HG02981 (cell line): Measurements from ENCODE around the gene YJEFN3.

Experiments used
- ATAC-seq: cut with Tn5 transposase; IDR thresholded peaks from one replicate; pipeline ENCODE4 v1.9.1; 2021; ENCODE audit warnings: mild to moderate bottlenecking, moderate library complexity; ENCODE audit not compliant: unreplicated experiment

The YJEFN3 gene

DNA sequence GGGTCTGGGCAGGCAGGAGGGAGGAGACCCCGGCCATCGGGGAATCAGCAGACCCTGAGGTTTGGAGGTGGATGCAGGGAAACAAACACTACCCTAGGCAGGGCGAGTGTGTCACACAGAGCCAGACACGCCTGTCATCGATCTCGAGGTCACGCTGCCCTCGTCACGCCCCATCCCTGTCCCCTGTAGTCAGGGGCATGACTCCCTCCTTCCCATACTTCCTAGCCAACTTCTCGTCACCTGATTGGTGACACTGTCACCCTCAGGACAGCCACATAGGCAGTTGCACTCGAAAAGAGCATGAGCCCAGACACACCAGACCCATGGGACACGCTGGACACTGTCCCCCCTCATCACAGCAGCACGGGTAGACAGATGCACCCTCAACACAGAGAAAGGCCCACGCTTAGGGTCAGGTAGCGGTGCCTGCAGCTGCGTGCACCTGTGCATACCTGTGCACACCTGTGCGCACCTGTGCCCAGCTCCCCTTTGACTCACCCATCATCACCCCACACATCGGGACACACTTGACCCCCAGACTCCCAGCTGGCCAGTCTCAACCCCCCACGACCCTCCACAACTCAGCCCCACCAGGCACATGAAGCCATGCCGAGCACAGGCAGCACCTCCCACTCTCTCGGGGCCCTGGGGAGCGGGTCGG, 21.2 kb downstream of the YJEFN3 start:
- ATAC-seq, result no peak

DNA sequence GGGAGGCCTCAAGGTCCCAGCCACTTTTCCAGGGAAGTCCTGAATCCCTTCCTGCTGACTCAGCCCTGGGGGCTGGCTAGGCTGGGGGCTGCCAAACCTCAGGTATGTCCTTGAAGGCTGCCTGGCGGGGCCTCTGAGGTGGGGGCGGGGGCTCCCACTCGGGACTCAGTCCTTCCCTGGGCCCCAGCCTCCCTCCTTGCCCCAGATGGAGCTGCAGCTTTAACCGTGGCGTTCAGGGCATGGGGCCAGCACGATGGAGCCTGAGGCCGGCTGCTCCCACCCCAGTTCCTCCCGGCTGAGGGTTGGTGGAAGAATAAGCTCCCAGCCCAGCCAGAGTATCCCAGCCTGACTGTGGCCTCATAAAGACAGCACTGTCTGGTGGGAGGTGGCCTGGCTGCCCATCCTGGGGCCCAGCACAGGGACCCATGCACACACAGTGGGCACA, 21.8 kb downstream of the YJEFN3 start:
- no peak for ATAC-seq

- ATAC-seq, result no peak
Measured at GRCh38 chr19:19550972-19551852, 22.5 kb downstream of the YJEFN3 start.

GRCh38 chr19:19551853-19552192, 23.1 kb downstream of the YJEFN3 start:
- ATAC-seq, result no peak

DNA sequence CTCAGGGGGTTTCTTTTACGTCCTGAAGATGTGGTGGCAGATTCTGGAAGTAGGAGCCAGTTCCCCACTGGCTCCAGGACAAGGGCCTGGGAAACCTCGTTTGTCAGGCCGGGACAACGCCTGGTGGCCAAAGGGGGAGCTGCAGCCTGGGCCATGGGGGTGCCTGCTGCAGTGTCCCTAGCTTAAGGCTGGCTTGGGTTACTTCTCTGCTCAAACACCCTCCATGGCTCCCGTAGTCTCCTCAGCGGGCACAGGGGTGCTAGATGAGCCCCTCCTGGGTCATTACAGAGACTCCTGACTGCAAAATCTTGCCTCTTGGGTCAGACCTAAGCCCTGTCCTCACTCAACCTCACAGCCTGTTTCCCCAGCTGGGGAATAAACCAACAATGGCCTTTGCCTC, 24.1 kb downstream of the YJEFN3 start:
- no peak for ATAC-seq

DNA sequence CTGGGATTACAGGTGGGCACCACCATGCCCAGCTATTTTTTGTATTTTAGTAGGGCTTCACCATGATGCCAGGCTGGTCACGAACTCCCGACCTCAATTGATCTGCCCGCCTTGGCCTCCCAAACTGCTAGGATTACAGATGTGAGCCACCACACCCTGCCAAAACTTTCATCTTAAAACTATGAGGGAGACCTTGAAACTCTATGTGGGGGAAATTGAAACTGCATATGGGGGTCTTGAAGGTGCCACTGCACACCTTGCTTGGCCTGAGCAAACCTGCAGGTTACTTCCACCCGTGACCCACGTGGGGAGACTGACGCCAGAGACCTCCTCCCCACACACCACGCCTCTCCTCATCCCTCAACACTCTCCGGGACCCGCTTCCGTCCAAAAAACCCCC, 25.0 kb downstream of the YJEFN3 start:
- ATAC-seq, result no peak

DNA sequence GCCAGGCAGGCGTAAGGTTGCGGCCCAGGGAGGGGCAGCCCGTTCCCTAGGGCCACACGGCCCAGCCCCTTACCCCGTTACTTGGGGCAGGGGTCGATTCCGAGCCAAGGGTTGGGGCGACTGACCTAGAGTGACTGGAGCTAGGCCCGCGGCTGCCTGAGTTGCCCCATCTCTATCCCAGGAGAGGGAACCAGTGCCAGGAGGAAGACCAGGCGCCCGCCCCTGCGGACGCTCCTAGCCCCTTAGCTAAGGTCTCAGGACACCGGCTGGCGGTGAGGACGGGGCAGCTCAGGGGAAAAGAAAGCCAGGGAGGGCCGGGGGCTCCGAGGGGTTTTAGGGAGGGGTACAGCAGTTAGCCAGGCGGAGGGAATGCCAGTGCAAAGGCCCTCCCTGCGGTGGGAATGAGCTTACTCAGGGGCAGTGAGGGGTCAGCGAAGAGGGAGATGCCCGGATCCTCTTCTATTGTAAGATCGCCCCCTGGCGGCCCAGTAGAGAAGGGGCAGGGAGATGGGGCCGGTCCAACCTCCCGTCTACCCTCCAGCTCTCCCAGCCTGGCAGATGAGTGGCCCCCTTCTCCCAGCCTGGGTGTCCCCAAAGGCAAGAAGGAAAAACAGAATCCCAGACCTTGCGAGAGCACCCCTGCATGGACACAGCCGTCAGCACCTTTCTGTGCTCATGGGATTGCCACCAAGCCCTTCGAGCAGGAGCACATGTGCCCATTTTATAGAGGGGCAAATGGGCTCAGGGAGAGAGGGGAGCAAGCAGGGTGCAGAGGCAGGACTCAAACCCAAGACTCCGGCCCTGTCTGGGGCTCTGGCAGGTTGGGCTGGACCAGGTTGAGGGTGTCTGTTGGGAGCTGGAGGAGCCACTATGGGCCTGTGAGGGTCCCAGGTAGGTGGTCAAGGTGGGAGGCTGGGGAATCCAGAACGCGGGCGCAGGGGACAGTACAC, 25.6 kb downstream of the YJEFN3 start:
- no peak for ATAC-seq

GRCh38 chr19:19558055-19558454, 29.3 kb downstream of the YJEFN3 start:
- no peak for ATAC-seq

- no peak for ATAC-seq
Measured at GRCh38 chr19:19558636-19559035, 29.9 kb downstream of the YJEFN3 start.

GRCh38 chr19:19559931-19560330, 31.2 kb downstream of the YJEFN3 start:
- no peak for ATAC-seq

- ATAC-seq, result no peak
Measured at GRCh38 chr19:19561946-19562664, 33.4 kb downstream of the YJEFN3 start.

GRCh38 chr19:19562665-19563347, 34.1 kb downstream of the YJEFN3 start:
- no peak for ATAC-seq

GRCh38 chr19:19563348-19563848, 34.7 kb downstream of the YJEFN3 start:
- ATAC-seq, result no peak

DNA sequence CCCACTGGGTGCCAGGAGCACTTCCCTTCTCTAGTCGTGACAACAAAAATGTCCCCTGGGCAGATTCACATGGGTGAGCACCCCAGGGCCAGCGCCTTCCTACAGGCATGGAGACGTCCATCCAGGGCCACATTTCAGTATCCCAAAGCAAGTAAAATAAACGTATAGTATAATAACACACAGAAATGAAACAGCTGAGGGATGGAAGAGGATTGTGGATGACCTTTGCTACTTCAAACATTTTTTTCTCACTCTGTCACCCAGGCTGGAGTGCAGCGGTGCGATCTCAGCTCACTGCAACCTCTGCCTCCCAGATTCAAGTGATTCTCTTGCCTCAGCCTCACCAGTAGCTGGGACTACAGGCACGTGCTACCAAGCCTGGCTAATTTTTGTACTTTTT, 37.6 kb downstream of the YJEFN3 start:
- ATAC-seq, result no peak

DNA sequence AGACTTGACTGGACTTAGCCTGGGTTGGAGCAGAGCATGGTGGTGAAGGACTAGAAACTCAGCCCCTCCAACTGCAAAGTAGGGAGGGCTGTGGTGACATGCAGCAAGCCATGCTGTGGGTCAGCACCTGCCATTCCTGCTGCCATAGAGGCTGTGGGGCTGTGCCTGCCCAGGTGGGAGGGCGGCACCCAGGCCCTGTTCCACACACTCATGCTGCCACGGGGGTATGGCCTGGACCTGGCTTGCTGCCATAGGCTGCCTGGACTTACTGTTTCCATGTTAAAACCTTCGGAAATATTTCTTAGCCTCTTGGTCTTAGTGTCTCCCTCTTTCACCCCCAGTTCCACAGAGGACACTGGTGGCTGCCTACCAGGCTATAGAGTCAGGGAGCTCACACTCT, 38.7 kb downstream of the YJEFN3 start:
- ATAC-seq, result no peak

DNA sequence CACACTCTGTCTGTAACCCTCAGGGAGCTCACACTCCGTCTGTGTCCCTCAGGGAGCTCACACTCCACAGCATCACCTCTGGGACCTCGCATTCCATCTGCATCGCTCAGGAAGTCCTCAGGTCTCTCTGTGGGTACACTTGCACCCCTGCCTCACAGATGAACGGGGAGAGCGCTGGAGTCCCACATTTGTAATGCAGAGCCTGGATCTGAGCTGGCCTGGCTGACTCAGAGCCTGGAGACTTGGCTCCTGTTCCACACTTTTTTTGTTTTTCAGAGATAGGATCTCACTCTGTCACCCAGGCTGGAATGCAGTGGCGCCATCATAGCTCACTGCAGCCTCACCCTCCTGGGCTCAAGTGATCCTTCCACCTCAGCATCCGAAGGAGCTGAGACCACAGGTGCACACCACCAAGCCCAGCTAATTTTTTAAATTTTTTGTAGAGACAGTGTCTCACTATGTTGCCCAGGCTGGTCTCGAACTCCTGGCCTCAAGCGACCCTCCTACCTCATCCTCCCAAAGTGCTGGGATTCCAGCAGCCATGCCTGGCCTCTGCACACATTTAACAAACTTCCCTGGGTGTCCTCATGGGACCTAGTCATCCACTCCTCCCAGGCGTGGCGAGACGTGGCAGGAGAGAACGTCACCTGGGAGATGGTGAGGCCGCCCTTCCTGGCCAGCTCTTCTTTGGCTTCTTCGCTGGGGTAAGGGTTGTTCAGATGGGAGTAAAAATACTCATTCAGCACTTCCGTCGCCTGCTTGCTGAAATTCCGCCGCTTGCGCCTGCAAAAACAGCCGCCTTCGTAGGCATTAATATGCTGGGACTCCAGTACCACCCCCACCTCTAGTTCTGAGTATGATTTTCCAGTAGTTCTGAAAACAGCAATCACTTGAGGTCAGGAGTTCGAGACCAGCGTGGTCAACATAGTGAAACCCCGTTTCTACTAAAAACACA, 40.4 kb downstream of the YJEFN3 start:
- ATAC-seq, result no peak

DNA sequence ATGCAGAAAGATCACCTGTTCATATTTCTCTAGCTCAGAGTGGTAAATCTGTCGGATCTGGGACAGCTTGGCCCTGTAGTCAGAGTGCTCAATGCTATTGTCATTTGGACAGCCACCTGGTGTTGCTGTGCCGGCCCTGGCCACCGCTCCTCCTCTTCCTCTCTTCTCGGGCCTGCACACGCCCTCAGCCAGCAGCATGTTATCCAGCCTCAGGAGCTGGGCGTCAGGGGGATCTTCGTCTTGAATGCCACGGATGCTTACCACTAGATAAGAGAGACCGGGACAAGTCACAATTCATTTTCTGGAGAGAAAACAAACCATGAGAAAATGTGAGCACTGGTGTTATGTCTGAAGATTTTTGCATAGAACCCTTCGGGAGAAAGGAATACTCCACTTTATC, 41.9 kb downstream of the YJEFN3 start:
- ATAC-seq, result no peak

DNA sequence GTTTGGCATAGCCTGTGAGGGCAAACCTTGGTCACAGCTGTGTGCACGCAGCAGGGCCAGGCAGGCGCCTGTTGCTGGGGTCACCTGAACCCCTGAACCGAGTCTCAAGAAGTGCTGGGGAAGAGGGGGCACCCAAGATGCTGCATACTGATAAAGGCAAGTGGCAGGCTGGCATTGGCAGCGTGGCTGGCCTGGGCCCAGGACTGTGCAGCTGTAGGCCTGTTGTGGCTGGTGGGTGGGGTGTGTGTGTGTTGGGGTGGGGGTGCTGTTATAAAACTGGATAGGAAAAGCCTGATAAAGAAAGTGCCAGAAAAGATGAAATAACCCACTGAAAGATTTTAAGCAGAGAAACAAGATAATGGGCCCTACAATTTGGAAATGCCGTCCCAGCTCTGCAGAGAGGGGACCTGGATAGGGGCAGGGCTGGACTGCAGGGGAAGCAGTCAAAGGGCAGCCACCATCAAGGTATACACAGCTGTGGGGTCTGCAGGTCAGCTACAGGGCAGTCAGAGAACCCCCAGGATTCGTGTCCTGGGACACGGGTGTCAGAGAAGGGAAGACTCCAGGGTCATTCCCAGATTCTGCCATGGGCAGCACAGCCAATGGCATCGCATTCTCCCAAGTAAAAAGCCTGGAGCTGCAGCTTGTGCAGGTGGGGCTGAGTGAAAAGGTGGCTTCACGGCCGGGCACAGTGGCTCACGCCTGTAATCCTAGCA, 42.5 kb downstream of the YJEFN3 start:
- ATAC-seq, result no peak
